HG02642 (cell line): ENCODE data around the gene FKBP4.

Experiments
- ATAC-seq: cut with Tn5 transposase; IDR thresholded peaks from one replicate; pipeline ENCODE4 v1.9.1; 2021; ENCODE audit warnings: mild to moderate bottlenecking; ENCODE audit not compliant: unreplicated experiment, poor library complexity

The FKBP4 gene

GRCh38 chr12:2842948-2843347, 48.2 kb downstream of the FKBP4 start:
- no peak for ATAC-seq

- no peak for ATAC-seq
Measured at GRCh38 chr12:2844786-2845185, 50.0 kb downstream of the FKBP4 start.

GRCh38 chr12:2845280-2845679, 50.5 kb downstream of the FKBP4 start:
- ATAC-seq: no peak

GRCh38 chr12:2851931-2852330, 57.2 kb downstream of the FKBP4 start:
- no peak for ATAC-seq

- no peak for ATAC-seq
Measured at GRCh38 chr12:2853626-2854025, 58.9 kb downstream of the FKBP4 start.
